ENCODE data around the gene PPP2R5C. TPM values are rescaled to one million over a fixed set of nuclear protein-coding genes. Genes with fewer than 3 reads are reported as not detected.

The PPP2R5C gene
- total RNA-seq, 2 donors from 2014 or later = 317 to 370 TPM

DNA sequence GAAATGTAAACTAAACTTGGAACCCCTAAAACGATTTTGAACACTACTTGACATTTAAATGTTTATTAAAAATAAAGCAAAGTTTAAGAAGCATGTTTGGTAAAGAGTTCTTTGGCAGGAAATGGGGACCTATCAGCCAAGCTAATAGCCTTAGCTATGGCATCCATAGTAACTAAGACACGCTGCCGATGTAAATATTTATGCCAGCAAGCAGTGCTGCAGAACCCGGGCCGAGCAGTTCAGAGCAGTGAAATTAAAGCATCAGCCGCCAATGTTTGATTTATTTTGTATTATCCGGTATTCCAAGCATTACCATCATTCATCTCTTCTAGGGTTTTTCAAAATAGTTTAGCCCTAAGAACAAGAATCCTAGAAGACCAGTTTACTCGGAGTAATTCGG, 61.6 kb downstream of the PPP2R5C start:
- H3K4me1 Mint-ChIP-seq (ENCODE audit: low read depth) = peaks cover 93% of the 10 kb centered on the region
- ATAC-seq (replicated peaks in 1 of 2) (no peak), DNase-seq (no peak)
- peak overlapping the region; percentile 98 for H3K27ac Mint-ChIP-seq
- H3K27me3 Mint-ChIP-seq (ENCODE audit: low read depth) = no peaks in the 10 kb centered on the region
- H3K9me3 Mint-ChIP-seq = no peaks in the 10 kb centered on the region
- peaks cover 14 to 43% of the 10 kb centered on the region in 2 donors for H3K36me3 Mint-ChIP-seq (ENCODE audit: insufficient read depth in 2 of 2)
- H3K4me3 Mint-ChIP-seq = peak overlapping the region; percentile 75 to 84

DNA sequence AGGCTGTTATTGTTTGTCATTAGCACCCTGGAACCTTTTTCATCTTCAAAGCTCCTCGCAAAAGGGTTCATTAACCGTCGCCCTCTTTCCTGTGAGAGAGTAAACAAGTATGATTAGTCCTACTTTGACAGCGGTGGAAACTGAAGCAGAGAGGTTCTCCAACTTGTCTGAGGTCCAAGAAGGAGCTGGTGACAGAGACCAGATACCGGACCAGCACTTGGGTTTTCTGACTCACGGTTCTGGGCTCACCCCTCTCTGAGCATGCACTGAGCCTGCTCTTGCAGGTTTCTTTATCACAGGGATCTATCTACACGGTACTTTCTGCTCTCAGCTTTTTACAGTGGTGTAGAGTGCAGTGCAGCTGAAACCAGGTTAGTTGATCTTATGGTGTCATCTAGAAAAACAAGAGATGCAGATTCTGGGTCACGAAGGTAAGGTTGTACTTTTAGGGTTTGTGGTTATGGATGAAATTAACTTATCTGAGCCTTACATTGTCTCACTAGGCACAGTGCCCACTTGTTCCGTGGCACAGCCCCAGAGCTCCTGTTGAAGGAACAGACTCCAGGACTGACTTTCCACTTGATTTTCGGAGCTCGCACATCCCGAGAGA, 62.1 kb downstream of the PPP2R5C start:
- Mint-ChIP-seq H3K4me1 (ENCODE audit: low read depth) (peaks cover 93% of the 10 kb centered on the region), H3K4me3 (peak overlapping the region; percentile 75 to 84), H3K27me3 (ENCODE audit: low read depth) (no peaks in the 10 kb centered on the region), H3K36me3 (ENCODE audit: insufficient read depth in 2 of 2) (peaks cover 14 to 45% of the 10 kb centered on the region in 2 donors), H3K27ac (peak overlapping the region; percentile 98), H3K9me3 (no peaks in the 10 kb centered on the region)
- ATAC-seq (replicated peaks in 1 of 2) = peak; percentile 80 to 87
- DNase-seq = peak; percentile 83 to 89

DNA sequence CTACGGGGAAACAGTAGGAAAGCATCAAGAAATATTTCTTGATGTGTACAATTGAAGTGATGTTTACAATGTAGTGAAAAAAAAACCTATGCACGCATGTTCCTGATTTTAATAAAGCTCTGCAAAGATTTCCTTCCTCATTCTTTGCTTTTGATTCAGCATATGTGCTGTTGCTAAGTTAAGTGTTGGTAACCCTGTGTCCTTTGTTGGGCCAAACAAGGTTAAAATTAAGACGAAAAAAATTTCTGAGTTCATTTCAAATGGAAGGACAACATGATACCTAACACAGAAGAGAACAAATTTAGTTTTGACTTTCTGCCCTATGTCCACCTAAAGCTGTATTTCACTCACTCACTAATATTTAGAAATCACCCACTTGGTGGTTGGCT, 62.8 kb downstream of the PPP2R5C start:
- ATAC-seq (replicated peaks in 1 of 2) (peak; percentile 0 to 1), DNase-seq (no peak)
- H3K36me3 Mint-ChIP-seq (ENCODE audit: insufficient read depth in 2 of 2) = peaks cover 14 to 42% of the 10 kb centered on the region in 2 donors
- peak overlapping the region; percentile 98 for H3K27ac Mint-ChIP-seq
- no peaks in the 10 kb centered on the region for H3K9me3 Mint-ChIP-seq
- H3K27me3 Mint-ChIP-seq (ENCODE audit: low read depth) = no peaks in the 10 kb centered on the region
- H3K4me3 Mint-ChIP-seq = peak overlapping the region; percentile 75 to 84
- peaks cover 93% of the 10 kb centered on the region for H3K4me1 Mint-ChIP-seq (ENCODE audit: low read depth)

DNA sequence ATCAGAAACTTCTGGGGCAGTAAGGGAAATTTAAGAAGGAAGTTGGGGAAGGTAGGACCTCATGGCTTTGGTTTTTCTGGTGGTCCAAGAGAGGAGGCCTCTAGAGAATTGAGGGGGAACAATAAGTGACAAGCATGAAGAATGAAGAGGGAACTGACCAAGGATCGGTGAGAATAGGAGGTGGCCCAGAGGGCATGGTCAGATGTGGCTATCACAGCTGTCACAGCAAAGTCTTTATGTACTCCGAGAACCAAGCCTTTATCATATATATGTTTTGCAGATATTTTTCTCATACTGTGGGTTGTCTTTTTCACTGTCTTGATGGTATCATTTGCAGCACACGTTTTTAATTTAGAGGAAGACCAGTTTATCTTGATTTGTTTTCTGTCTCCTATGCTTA, 64.3 kb downstream of the PPP2R5C start:
- peak overlapping the region; percentile 98 for H3K27ac Mint-ChIP-seq
- no peak for ATAC-seq (replicated peaks in 1 of 2)

DNA sequence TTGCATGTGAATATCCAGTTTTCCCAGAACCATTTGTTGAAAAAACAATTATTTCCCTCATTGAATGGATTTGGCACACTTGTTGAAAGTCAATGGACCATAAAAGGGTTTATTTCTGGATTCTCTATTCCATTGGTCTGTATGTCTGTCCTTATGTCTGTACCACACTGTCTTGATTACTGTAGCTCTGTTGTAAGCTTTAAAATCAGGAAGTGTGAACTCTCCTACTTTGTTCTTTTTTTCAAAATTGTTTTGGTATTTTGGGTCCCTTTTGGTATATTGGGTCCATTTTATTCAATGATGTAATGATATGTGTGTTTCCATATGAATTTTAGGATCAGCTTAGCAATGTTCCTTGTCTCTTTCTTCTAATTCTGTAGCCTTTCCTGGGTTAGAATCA, 64.8 kb downstream of the PPP2R5C start:
- Mint-ChIP-seq H3K4me3 (peak overlapping the region; percentile 75 to 84), H3K4me1 (ENCODE audit: low read depth) (peaks cover 93% of the 10 kb centered on the region), H3K9me3 (no peaks in the 10 kb centered on the region), H3K27ac (peak overlapping the region; percentile 98), H3K27me3 (ENCODE audit: low read depth) (no peaks in the 10 kb centered on the region), H3K36me3 (ENCODE audit: insufficient read depth in 2 of 2) (peaks cover 16 to 46% of the 10 kb centered on the region in 2 donors)
- ATAC-seq (replicated peaks in 1 of 2) (no peak), DNase-seq (no peak)

More for the DNA sequence above, 64.3 kb downstream of the PPP2R5C start:
- Mint-ChIP-seq H3K36me3 (ENCODE audit: insufficient read depth in 2 of 2) (peaks cover 16 to 46% of the 10 kb centered on the region in 2 donors), H3K27me3 (ENCODE audit: low read depth) (no peaks in the 10 kb centered on the region), H3K9me3 (no peaks in the 10 kb centered on the region), H3K4me1 (ENCODE audit: low read depth) (peaks cover 95% of the 10 kb centered on the region), H3K4me3 (peak overlapping the region; percentile 75 to 84)
- DNase-seq = no peak

DNA sequence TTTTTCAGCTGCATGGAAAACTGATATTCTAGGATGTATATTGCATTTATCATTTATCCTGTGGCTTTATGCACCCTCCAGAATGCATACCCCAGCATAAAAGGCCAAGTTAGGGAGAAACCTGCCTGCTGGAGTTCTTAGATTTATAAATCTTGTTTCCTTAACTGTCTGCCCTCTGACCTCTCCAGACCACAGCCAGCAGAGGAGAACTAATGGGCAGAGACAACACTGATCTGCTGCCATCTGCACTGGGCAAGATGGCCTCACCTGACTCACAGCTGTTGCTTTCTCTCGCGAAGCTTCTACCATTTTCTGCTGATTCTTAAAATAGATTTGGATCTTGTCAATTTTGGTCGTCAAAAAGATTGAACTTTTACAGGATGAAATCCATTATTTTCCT, 65.8 kb downstream of the PPP2R5C start:
- no peak for ATAC-seq (replicated peaks in 1 of 2)
- peak overlapping the region; percentile 58 to 78 for H3K4me3 Mint-ChIP-seq

DNA sequence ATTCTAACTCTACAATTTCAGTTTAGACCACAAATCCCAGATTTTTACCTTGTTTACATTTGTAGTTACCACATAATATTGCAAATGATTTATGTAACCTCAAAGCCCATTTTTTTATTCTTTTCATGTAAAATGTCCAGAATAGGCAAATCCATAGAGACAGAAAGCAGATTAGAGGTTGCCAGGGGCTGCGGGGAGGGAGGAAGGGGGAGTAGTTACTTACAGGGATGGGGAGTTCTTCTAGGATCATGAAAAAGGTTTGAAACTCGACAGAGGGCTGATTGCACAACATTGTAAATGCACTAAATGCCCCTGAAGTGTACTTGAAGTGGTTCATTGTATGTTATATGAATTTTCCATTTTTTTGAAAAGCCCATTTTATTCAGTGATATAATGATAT, 66.5 kb downstream of the PPP2R5C start:
- DNase-seq (no peak), ATAC-seq (replicated peaks in 1 of 2) (no peak)
- Mint-ChIP-seq H3K27me3 (ENCODE audit: low read depth) (no peaks in the 10 kb centered on the region), H3K4me3 (peak overlapping the region; percentile 58 to 78), H3K36me3 (ENCODE audit: insufficient read depth in 2 of 2) (peaks cover 19 to 45% of the 10 kb centered on the region in 2 donors), H3K4me1 (ENCODE audit: low read depth) (peaks cover 83% of the 10 kb centered on the region), H3K9me3 (no peaks in the 10 kb centered on the region), H3K27ac (peak overlapping the region; percentile 96)

More for the DNA sequence above, 65.8 kb downstream of the PPP2R5C start:
- Mint-ChIP-seq H3K9me3 (no peaks in the 10 kb centered on the region), H3K27ac (peak overlapping the region; percentile 96), H3K27me3 (ENCODE audit: low read depth) (no peaks in the 10 kb centered on the region), H3K4me1 (ENCODE audit: low read depth) (peaks cover 84% of the 10 kb centered on the region), H3K36me3 (ENCODE audit: insufficient read depth in 2 of 2) (peaks cover 17 to 48% of the 10 kb centered on the region in 2 donors)
- no peak for DNase-seq

DNA sequence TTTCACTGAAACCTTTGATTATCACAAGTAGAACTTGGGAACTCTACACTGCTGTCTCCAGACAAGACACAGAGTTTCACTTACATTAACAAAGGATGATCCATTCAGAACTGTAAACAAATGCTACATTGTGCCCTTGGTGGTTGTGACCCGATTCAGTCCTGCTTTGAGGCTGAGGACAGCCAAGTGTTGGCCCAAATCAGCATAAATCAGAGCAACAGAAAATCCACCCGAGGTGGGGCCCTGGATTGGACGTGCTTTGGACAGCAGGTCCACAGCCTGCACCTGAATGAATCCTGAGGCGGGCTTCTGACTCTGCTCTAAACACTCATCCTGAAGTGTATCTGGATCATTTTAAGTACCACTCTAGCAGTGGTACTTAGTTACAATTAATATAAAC, 68.8 kb downstream of the PPP2R5C start:
- H3K36me3 Mint-ChIP-seq (ENCODE audit: insufficient read depth in 2 of 2) = peaks cover 12 to 40% of the 10 kb centered on the region in 2 donors
- H3K4me3 Mint-ChIP-seq = peak overlapping the region in 1 of 2 donors; percentile 4
- H3K27ac Mint-ChIP-seq = peak overlapping the region; percentile 97
- H3K27me3 Mint-ChIP-seq (ENCODE audit: low read depth) = no peaks in the 10 kb centered on the region
- H3K4me1 Mint-ChIP-seq (ENCODE audit: low read depth) = peaks cover 85% of the 10 kb centered on the region
- no peak for DNase-seq
- ATAC-seq (replicated peaks in 1 of 2) = no peak
- no peaks in the 10 kb centered on the region for H3K9me3 Mint-ChIP-seq

DNA sequence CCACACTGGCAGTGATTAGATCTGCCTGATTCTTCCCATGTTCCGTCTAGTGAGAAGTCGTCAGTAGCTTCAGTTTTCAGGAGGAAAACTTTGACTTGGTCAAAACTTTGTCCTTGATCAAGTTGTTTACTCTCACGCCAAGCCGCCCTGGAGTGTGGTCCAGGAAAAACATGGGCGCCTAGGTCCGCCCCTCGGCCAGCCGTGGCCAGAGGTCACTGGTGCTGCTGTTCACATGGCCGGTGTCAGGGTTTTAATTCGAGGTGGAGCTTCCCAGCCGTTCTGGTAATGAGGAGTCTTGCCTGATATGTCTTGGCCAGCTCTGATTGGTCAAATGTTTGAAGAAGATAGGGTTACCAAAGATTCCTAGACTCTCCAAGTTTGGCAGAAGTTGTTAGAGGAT, 71.5 kb downstream of the PPP2R5C start:
- Mint-ChIP-seq H3K36me3 (ENCODE audit: insufficient read depth in 2 of 2) (peaks cover 10 to 24% of the 10 kb centered on the region in 2 donors), H3K27ac (peak overlapping the region; percentile 9), H3K4me3 (no peak overlapping the region), H3K9me3 (no peaks in the 10 kb centered on the region), H3K27me3 (ENCODE audit: low read depth) (no peaks in the 10 kb centered on the region), H3K4me1 (ENCODE audit: low read depth) (peaks cover 86% of the 10 kb centered on the region)
- DNase-seq (no peak), ATAC-seq (replicated peaks in 1 of 2) (no peak)

DNA sequence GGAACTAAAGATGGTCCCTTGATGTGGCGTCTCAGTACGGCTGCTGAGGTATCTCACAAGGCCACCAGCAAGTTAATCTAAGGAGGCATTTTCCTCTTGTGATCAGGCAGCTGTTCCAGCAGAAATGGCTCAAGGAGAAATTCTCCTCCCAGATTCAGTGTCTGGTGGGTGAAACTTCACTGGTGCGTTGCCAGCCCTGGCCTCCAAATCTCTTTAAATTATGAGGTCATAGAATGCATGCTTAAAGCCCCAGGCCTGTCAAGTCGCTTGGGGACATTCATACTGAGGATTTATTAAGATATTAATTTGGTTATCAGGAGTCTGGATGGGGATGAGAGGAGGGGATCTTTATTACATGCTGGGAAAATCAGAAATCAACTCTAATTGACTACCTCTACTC, 72.9 kb downstream of the PPP2R5C start:
- Mint-ChIP-seq H3K27ac (peak overlapping the region; percentile 89), H3K4me1 (ENCODE audit: low read depth) (peaks cover 86% of the 10 kb centered on the region), H3K36me3 (ENCODE audit: insufficient read depth in 2 of 2) (peaks cover 12 to 23% of the 10 kb centered on the region in 2 donors), H3K9me3 (no peaks in the 10 kb centered on the region), H3K27me3 (ENCODE audit: low read depth) (no peaks in the 10 kb centered on the region), H3K4me3 (peak overlapping the region in 1 of 2 donors; percentile 71)
- ATAC-seq (replicated peaks in 1 of 2) = no peak
- no peak for DNase-seq

DNA sequence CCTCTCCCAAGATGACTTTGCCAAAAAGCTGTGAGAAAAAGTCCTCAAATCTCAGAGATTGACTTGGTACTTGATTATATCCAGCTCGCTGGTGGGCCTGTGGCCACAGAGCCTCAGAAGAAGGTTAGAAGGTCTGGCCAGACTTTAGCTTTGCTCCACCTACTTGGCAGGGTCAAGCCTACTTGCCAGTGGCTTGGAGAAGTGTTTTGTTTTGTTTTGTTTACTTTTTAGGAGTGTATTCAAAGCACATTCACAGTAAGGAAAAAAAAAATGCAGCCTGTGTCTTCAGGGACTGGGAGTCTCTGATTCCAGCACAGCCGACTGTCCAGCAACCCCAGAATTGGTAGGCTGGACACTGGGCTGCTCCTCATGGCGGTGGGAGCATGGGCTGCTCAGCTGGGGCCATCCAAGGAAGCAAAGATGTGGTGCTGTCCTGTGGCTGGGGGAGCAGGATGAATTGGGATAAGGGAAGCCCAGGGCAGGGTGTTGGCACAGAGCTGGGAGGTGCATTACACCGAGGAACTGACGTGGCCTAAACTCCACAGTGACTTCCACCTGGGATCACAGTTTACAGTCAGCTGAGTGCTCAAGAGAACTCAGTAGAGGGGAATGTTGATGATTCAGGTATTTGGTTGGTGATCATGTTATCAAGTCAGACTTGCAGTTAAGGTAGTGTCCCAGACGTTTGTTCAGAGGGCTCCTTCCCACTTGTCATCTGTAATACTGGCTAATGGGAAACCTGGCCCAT, 73.5 kb downstream of the PPP2R5C start:
- Mint-ChIP-seq H3K9me3 (no peaks in the 10 kb centered on the region), H3K27ac (peak overlapping the region; percentile 89), H3K4me1 (ENCODE audit: low read depth) (peaks cover 86% of the 10 kb centered on the region), H3K27me3 (ENCODE audit: low read depth) (no peaks in the 10 kb centered on the region), H3K4me3 (peak overlapping the region; percentile 40 to 71), H3K36me3 (ENCODE audit: insufficient read depth in 2 of 2) (peaks cover 10 to 19% of the 10 kb centered on the region in 2 donors)
- DNase-seq (no peak), ATAC-seq (replicated peaks in 1 of 2) (no peak)

DNA sequence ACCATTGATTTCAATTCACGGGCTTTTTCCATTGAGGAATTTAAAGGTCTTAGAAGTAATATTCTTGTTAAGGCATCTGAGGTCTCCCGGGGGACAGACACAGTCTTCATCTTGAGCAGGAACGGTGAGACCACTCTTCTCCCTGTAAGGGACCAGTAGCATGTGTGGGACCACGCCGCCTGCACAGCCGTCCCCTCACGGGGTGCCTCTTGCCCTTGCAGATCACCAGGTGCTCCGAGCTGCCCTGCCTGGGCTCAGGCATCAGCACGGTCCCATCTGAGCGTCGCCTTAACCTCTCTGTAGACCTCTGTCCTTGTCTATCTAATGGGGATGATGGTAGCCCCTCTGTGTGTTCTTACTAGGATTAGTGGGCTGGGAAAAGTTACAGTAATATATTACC, 74.1 kb downstream of the PPP2R5C start:
- Mint-ChIP-seq H3K27ac (peak overlapping the region; percentile 89), H3K4me3 (peak overlapping the region; percentile 40 to 71), H3K27me3 (ENCODE audit: low read depth) (no peaks in the 10 kb centered on the region), H3K9me3 (no peaks in the 10 kb centered on the region), H3K4me1 (ENCODE audit: low read depth) (peaks cover 86% of the 10 kb centered on the region), H3K36me3 (ENCODE audit: insufficient read depth in 2 of 2) (peaks cover 10 to 17% of the 10 kb centered on the region in 2 donors)
- no peak for ATAC-seq (replicated peaks in 1 of 2)
- DNase-seq = no peak

DNA sequence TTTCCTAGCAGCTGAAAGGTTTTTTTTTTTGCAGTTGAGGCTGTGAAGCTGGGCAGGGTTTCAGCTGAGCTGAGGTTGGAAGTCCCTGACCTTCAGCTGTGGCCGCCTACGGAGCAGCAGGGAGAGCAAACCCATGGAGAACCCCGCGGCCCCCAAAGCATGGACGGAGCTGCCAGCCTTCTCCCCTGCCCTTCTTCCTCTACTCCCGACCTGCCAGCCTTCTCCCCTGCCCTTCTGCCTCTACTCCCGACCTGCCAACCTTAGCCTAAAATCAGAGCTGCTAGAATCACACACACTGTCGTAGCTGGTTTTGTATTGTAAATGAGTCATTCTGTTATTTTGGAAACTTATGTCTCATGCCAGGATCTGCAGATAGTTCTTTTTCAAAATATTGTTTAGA, 74.6 kb downstream of the PPP2R5C start:
- DNase-seq = no peak
- Mint-ChIP-seq H3K9me3 (no peaks in the 10 kb centered on the region), H3K4me1 (ENCODE audit: low read depth) (peaks cover 86% of the 10 kb centered on the region), H3K27ac (peak overlapping the region; percentile 76), H3K36me3 (ENCODE audit: insufficient read depth in 2 of 2) (peaks cover 10 to 16% of the 10 kb centered on the region in 2 donors), H3K4me3 (peak overlapping the region; percentile 18 to 70), H3K27me3 (ENCODE audit: low read depth) (no peaks in the 10 kb centered on the region)
- ATAC-seq (replicated peaks in 1 of 2) = peak in 1 of 2 donors; percentile 32

Data from activated T-cell treated with anti-CD3 and anti-CD28 coated beads, Interleukin-2, amount 50 U/mL, for 72 hours (primary cell).